ENCODE data around the gene ABHD8.

ABHD8 gene

GRCh38 chr19:17266026-17266425 lies 37.2 kb downstream of the ABHD8 start:
- no peak for DNase-seq (ENCODE audit: low read depth)

DNA sequence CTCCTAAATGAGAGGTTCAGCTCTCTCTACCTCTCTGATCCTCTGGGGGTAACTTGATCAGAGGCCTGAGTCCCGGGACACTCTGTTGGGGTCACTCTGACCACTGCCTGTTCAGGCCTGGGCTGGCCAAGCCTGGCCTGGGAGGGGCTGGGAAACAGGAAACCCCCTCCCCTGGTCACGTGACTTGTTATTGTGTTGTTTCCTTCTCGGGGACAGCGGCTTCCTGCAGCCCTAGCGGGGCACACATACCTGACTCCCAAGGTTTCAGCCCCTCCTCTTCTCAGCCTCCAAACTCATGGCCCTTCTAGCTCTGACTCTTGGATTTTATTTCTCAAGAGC lies 38.6 kb downstream of the ABHD8 start, which contains the start of gene USHBP1:
Gene USHBP1 (minus strand): TSS at position 105 of the 339 bp plus-strand sequence. CDS start 446 bp downstream, outside the sequence.
- no peak for DNase-seq (ENCODE audit: low read depth)

DNA sequence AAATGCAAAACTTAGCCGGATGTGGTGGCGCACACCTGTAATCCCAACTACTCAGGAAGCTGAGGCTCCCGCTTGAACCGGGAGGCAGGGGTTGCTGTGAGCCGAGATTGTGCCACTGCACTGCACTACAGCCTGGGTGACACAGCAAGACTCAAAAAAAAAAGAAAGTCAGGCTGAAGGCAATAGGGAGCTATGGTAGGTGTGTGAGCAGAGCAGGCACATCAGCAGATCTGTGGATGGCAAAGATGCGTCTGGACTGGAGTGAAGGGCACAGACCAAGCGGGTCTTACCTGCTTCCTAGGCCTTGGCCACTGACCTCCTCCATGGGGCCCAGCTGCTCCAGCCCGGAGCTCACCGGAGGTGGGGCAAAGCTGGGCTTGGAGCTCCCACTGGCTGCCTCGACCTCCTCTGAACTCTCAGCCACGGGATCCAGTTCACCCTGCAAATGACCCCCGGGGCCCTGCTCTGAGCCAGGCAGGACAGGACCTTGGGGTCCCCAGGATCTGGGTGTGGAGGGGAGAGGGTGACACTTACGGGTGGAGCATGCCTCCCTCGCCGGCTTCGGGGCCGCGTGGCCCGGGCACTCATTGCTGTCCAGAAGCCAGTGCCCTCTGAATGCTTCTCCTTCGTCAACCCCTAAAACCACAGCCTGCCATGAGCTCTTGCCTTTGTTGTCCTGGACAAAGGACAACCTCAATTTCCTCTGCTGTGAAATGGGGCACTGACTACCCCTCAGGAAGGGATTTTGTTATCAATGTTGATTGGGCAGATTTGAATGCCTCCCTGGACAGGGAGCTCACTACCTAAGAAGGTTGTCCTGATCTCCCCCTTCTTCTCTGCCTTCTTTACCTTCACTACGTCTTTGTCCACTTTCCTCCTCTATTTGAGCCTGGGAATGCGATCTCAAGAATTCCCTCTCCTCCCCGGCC lies 39.2 kb downstream of the ABHD8 start:
- DNase-seq (ENCODE audit: low read depth): no peak

GRCh38 chr19:17262557-17262956 lies 40.7 kb downstream of the ABHD8 start:
- no peak for DNase-seq (ENCODE audit: low read depth)

GRCh38 chr19:17260842-17261325 lies 42.3 kb downstream of the ABHD8 start:
- no peak for DNase-seq (ENCODE audit: low read depth)

DNA sequence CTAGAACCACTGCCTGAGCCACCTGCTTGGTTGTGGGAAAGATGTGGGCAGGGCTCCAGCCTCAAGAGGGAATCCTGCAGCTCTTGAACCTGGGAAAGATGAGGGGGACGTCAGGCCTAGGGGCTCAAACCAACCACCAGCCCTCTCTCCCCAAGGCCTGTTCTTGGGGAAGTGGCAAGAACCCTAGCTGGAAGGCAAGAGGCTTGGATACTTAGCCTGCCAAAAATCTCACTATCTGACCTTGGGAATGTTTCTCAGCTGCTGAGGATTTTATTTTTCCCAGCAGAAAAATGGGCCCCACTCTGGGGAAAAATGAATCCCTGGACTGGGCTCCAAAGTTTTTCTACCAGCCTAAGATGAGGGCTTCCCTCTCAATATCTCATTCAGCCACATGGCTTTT lies 43.3 kb downstream of the ABHD8 start:
- DNase-seq (ENCODE audit: low read depth): no peak

- no peak for DNase-seq (ENCODE audit: low read depth)
Measured at GRCh38 chr19:17259118-17259780, 44.0 kb downstream of the ABHD8 start.

- DNase-seq (ENCODE audit: low read depth): no peak
Measured at GRCh38 chr19:17256130-17256529, 47.1 kb downstream of the ABHD8 start.

DNA sequence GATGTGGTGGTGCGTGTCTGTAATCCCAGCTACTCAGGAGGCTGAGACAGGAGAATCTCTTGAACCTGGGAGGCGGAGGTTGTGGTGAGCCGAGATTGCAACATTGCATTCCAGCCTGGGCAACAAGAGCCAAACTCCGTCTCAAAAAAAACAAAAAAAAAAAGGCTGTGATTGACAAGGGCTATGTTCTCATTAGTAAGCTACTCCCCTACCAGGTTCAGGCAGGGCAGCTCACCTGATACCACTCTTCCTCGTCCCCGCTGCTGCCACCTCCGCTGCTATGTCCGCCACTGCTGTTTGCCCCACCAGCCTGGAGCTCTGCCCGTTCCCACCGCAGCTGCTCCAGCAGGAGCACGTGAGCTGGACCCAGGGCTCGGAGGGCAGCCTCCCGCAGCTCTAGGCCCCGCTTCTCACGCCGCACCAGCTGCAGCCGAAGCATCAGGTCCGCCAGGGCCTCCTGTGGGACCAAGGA lies 48.0 kb downstream of the ABHD8 start:
- DNase-seq (ENCODE audit: low read depth): no peak

DNA sequence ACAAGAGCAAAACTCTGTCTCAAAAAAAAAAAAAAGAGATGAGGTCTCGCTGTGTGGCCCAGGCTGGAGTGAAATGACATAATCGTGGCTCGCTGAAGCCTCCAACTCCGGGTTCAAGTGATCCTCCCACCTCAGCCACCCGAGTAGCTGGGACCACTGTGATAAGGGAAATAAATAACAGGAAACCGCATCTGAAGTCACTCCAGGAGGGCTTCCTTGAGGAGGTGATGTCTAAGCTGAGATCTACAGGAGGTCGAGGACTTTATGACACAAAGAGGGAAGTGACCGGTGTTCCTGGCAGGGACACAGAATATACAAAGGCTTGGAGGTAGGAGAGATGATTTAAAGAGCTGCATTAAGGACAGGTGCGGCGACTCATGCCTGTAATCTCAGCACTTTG lies 48.6 kb downstream of the ABHD8 start:
- no peak for DNase-seq (ENCODE audit: low read depth)

DNA sequence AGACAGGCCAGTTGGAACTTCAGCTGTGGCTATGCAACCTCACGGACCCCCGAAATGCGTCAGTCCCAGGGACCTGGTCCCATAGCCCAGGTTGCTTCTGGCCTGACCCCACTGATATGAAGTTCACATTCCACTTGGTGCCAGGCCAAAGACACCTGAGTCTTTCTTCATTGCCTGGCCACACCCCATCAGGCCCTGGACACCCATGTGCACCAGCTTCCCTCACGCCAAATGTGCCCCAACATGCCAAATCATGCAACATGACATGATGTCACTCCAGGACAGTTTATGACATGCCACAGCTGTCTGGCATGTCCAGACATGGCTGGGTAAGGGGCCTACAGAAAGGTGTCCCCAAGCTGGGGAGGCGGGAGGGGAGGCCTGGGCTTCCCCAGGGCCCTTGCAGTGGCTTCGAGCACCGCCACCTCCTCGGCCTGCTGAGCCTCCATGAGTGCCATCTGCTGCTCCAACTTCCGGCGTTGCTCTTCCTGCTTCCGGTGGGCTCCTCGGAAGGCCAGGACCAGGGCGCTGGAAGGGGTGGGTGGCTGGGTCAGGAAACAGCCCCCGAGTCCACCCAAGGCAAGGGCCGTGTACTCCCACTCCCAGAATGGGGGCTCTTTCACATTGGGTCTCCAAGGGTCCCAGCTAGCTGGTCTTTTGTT lies 53.2 kb downstream of the ABHD8 start:
- DNase-seq (ENCODE audit: low read depth): no peak

GRCh38 chr19:17248011-17248776 lies 55.0 kb downstream of the ABHD8 start:
- DNase-seq (ENCODE audit: low read depth): no peak

- no peak for DNase-seq (ENCODE audit: low read depth)
Measured at GRCh38 chr19:17246681-17247425, 56.4 kb downstream of the ABHD8 start.

DNA sequence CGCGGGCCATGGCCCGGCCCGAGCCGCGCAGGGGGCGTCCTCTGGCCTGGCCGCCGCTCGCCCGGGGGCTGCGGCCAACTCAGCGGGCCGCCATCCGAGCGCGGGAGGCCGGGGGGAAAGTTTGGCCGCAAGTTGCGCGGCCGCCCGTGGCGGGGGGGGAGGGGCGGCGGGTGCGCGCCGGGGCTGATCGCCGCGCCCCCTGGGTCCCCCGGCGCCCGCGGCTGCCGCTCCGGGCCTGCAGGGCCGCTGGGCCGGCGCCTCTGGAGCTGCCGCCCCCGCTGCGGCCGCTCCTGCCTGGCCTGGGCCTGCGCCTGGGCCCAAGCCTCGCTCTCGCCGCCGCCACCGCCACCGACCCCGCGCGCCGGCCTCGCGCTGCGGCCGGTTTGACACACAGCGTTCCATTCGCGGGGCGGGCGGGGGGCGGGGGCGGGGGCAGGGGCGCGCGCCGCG lies 57.7 kb downstream of the ABHD8 start, which contains the start of gene NR2F6:
Gene NR2F6 (minus strand): TSS at position 385 of the 450 bp plus-strand sequence. CDS start 699 bp downstream, outside the sequence.
- no peak for DNase-seq (ENCODE audit: low read depth)

DNA sequence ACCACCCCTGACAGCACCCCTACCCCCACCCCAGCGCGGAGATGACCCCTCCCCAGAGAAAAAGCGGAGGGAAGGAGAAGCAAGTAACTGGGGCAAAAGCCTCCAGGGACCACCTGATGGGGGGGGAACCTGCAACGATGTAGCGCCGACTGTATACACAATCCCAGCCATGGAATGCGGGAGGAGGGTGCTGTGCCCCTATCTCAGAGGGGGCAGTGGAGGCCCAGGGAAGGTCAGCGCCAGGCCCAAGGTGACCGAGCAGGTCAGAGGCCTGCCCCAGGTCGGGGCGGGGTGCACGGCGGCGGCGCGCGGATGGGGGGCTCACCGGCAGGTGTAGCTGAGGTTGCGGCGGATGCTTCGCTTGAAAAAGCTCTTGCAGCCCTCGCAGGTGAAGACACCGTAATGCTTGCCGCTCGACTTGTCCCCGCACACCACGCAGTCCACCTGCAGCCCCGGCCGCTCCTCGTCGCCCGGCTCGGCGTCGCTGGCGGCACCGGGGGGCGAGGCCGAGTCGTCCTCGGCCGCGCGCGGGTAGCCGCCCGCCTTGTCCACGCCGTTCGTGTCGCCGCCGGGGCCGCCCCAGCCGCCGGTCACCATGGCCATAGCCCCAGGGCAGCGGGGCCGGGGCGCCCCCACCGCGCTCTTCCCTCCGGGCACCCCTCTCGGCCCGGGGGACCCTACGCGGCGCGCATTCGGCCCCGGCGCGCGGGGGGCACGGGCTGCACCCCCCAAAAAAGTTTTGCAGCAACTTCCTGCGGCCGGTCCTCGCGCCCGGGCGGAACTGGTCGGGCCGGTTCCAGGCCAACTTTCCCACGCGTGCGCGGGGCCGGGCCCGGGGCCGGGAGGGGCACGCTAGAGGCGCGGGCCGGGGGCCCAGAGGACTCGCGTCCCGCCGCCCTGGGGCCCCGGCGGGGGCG lies 58.3 kb downstream of the ABHD8 start:
- no peak for DNase-seq (ENCODE audit: low read depth)

GRCh38 chr19:17243830-17244617 lies 59.2 kb downstream of the ABHD8 start:
- DNase-seq (ENCODE audit: low read depth): no peak

- no peak for DNase-seq (ENCODE audit: low read depth)
Measured at GRCh38 chr19:17243211-17243829, 59.9 kb downstream of the ABHD8 start.

DNA sequence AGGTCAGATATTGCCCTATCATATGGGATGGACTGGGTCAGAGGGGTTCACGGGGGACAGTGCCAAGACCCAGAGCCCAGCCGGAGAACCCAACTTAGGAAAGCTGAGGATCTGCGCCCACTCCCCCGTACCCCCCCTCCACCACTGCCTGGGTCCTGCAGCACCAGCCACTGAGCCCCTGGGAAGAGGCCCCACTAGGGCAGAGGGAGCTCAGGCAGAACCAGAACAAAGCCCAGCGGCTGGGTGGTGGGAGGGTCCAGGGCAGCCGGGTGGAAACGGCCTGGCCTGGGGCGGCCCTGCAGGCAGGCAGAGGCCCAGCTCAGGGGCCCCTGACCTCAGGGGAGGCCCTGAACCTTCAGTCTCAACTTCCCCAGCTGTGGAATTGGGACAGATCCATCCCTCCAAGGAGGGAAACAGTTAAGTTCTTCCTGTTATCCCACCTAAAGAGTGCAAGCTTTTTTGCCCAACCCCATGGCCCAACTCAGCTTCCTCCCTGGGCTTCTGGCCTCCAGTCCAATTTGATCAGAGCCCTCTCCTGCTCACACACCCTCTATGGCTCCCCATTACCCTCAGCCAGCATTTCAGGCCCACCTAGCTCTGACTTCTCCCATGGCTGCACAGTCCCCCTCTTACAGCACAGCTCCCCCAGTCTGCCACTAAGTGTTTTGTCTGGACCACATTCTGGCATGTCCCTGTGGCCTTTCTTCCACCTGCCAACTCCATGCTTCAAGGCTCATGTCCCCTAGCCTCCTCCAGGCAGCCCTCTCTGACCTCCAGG lies 60.6 kb downstream of the ABHD8 start:
- no peak for DNase-seq (ENCODE audit: low read depth)
